H9 (cell line): ENCODE results near the gene SLCO4A1. TPM values are rescaled to one million over a fixed set of nuclear protein-coding genes. Genes with fewer than 3 reads are reported as not detected.

Experiments
- DNase-seq: peaks from one replicate; pipeline ENCODE4 v3.0.0-alpha.2; 2017
- H2AFZ ChIP-seq: one replicate; pipeline ENCODE4 v1.6.1; 2013; ENCODE audit warnings: mild to moderate bottlenecking, low read length, control low read depth, moderate library complexity
- H2AK5ac ChIP-seq: 2 replicates; pipeline ENCODE4 v1.6.1; 2013; ENCODE audit warnings: low read length, control low read depth, mixed read lengths; ENCODE audit not compliant: insufficient read length
- H2BK120ac ChIP-seq: one replicate; pipeline ENCODE4 v1.6.1; 2013; ENCODE audit warnings: low read depth, mild to moderate bottlenecking, low read length, control low read depth, inconsistent platforms; ENCODE audit not compliant: poor library complexity, severe bottlenecking
- H2BK12ac ChIP-seq: 2 replicates; pipeline ENCODE4 v1.6.1; 2013; ENCODE audit warnings: low read length, control low read depth, mixed read lengths, low read depth; ENCODE audit not compliant: insufficient read length
- H2BK15ac ChIP-seq: 2 replicates; pipeline ENCODE4 v1.6.1; 2013; ENCODE audit warnings: low read depth, low read length, control low read depth
- H2BK20ac ChIP-seq: one replicate; pipeline ENCODE4 v1.6.1; 2013; ENCODE audit warnings: low read depth, mild to moderate bottlenecking, low read length, control low read depth, inconsistent platforms; ENCODE audit not compliant: poor library complexity, severe bottlenecking
- H2BK5ac ChIP-seq: 2 replicates; pipeline ENCODE4 v1.6.1; 2013; ENCODE audit warnings: low read length, control low read depth, mixed read lengths; ENCODE audit not compliant: insufficient read length
- H3K14ac ChIP-seq: 2 replicates; pipeline ENCODE4 v1.6.1; 2013; ENCODE audit warnings: low read length, control low read depth; ENCODE audit not compliant: insufficient read depth
- H3K18ac ChIP-seq: 2 replicates; pipeline ENCODE4 v1.6.1; 2013; ENCODE audit warnings: low read depth, mild to moderate bottlenecking, mixed read lengths, low read length, control low read depth; ENCODE audit not compliant: insufficient read length
- H3K23ac ChIP-seq: 2 replicates; pipeline ENCODE4 v1.6.1; 2013; ENCODE audit warnings: low read length, control low read depth, mixed read lengths, low read depth; ENCODE audit not compliant: insufficient read length
- H3K23me2 ChIP-seq: 2 replicates; pipeline ENCODE4 v1.6.1; 2013; ENCODE audit warnings: low read depth, mild to moderate bottlenecking, mixed read lengths, low read length, control low read depth; ENCODE audit not compliant: insufficient read length, poor library complexity, severe bottlenecking
- H3K27ac ChIP-seq: 2 replicates; pipeline ENCODE4 v1.5.1; 2013; ENCODE audit warnings: low read length, control low read depth, mixed read lengths, low read depth; ENCODE audit not compliant: insufficient read length
- H3K27me3 ChIP-seq: 2 replicates; pipeline ENCODE4 v1.6.1; 2013; ENCODE audit warnings: low read length, control low read depth, inconsistent platforms; ENCODE audit not compliant: insufficient read depth
- H3K4ac ChIP-seq: 2 replicates; pipeline ENCODE4 v1.6.1; 2013; ENCODE audit warnings: low read depth, mild to moderate bottlenecking, control low read depth, inconsistent platforms, low read length, moderate library complexity
- H3K4me1 ChIP-seq: 2 replicates; pipeline ENCODE4 v1.6.1; 2013; ENCODE audit warnings: low read length, control low read depth, inconsistent platforms; ENCODE audit not compliant: insufficient read depth
- H3K4me2 ChIP-seq: 2 replicates; pipeline ENCODE4 v1.6.1; 2013; ENCODE audit warnings: low read length, control low read depth, mixed read lengths; ENCODE audit not compliant: insufficient read length, insufficient read depth
- H3K56ac ChIP-seq: 2 replicates; pipeline ENCODE4 v1.6.1; 2013; ENCODE audit warnings: low read depth, mild to moderate bottlenecking, mixed read lengths, low read length, control low read depth; ENCODE audit not compliant: insufficient read length
- H3K79me1 ChIP-seq: 2 replicates; pipeline ENCODE4 v1.6.1; 2013; ENCODE audit warnings: low read depth, mild to moderate bottlenecking, moderate library complexity, low read length, control low read depth, inconsistent platforms; ENCODE audit not compliant: insufficient read depth, poor library complexity, severe bottlenecking
- H3K79me2 ChIP-seq: 2 replicates; pipeline ENCODE4 v1.6.1; 2013; ENCODE audit warnings: low read length, control low read depth, inconsistent platforms; ENCODE audit not compliant: insufficient read depth
- H3K9ac ChIP-seq: 2 replicates; pipeline ENCODE4 v1.6.1; 2013; ENCODE audit warnings: low read length, control low read depth, mixed read lengths; ENCODE audit not compliant: insufficient read length; ENCODE audit errors: extremely low read depth
- H3K9me3 ChIP-seq: one replicate; pipeline ENCODE4 v1.6.1; 2013; ENCODE audit warnings: low read depth, low read length, inconsistent platforms; ENCODE audit not compliant: control insufficient read depth
- H3T11ph ChIP-seq: one replicate; pipeline ENCODE4 v1.6.1; 2013; ENCODE audit warnings: mild to moderate bottlenecking, low read length, control low read depth, inconsistent platforms
- H4K20me1 ChIP-seq: one replicate; pipeline ENCODE4 v1.6.1; 2013; ENCODE audit not compliant: control insufficient read depth, insufficient read length, insufficient read depth
- H4K5ac ChIP-seq: 2 replicates; pipeline ENCODE4 v1.6.1; 2013; ENCODE audit warnings: low read depth, mild to moderate bottlenecking, mixed read lengths, low read length, control low read depth; ENCODE audit not compliant: insufficient read length
- H4K8ac ChIP-seq: replicated peaks from 2 replicates; pipeline ENCODE4 v1.6.1; 2013; ENCODE audit warnings: low read length, control low read depth, mixed read lengths, low read depth; ENCODE audit not compliant: insufficient read length
- H4K91ac ChIP-seq: 2 replicates; pipeline ENCODE4 v1.6.1; 2013; ENCODE audit warnings: low read depth, mild to moderate bottlenecking, moderate library complexity, mixed read lengths, low read length, control low read depth; ENCODE audit not compliant: insufficient read length
- H3K27ac Mint-ChIP-seq, 3 experiments: 2 replicates in 2 of 3; 3 replicates in 1 of 3; pipeline ENCODE4 v1.8.0; 2020 to 2021; ENCODE audit warnings: mixed read lengths in 3 of 3, mild to moderate bottlenecking in 1 of 3, moderate library complexity in 1 of 3
- H3K27me3 Mint-ChIP-seq: 2 replicates; pipeline ENCODE4 v1.8.0; 2021; ENCODE audit warnings: low read depth, mild to moderate bottlenecking, moderate library complexity, mixed read lengths
- H3K36me3 Mint-ChIP-seq, 3 experiments: 2 replicates in 2 of 3; 3 replicates in 1 of 3; pipeline ENCODE4 v1.8.0; 2020 to 2021; ENCODE audit warnings: low read depth in 3 of 3, mixed read lengths in 3 of 3; ENCODE audit not compliant: insufficient read depth in 1 of 3
- H3K4me1 Mint-ChIP-seq, 2 experiments: 2 replicates each; pipeline ENCODE4 v1.8.0; 2020; ENCODE audit warnings: mixed read lengths in 2 of 2
- H3K4me3 Mint-ChIP-seq, 2 experiments: 2 replicates in 1 of 2; 3 replicates in 1 of 2; pipeline ENCODE4 v1.8.0; 2020 to 2021; ENCODE audit warnings: mild to moderate bottlenecking in 2 of 2, mixed read lengths in 2 of 2, moderate library complexity in 1 of 2
- H3K9me3 Mint-ChIP-seq, 2 experiments: 2 replicates in 1 of 2; 3 replicates in 1 of 2; pipeline ENCODE4 v1.8.0; 2020; ENCODE audit warnings: mild to moderate bottlenecking in 2 of 2, mixed read lengths in 2 of 2, moderate library complexity in 1 of 2
- CTCF ChIP-seq: fragments of 200-600 bp; sonication (generic); conservative IDR thresholded peaks from 3 replicates; pipeline ENCODE4 v1.8.0; 2021; ENCODE audit warnings: antibody characterized with exemption, mild to moderate bottlenecking
- WGBS: extraction: QIAGEN DNeasy Blood & Tissue Kit; methylation state at CpG from one replicate; pipeline ENCODE4 v1.1.7; 2013; ENCODE audit warnings: missing lambda C conversion rate, low lambda C conversion rate, mixed read lengths; ENCODE audit not compliant: insufficient read length; ENCODE audit errors: extremely low coverage; 5-methylcytosine and 5-hydroxymethylcytosine counted together
- total RNA-seq: library from RNA; stranded (reverse); gene quantifications from 2 replicates; pipeline ENCODE4 v1.2.1, GENCODE V29; 2021

Gene SLCO4A1
- total RNA-seq, 1 experiment from 2014 or later = 9.4 TPM

- Histone ChIP-seq H4K8ac (no peak overlapping the region), H2AK5ac (no peak overlapping the region), H3K18ac (no peak overlapping the region), H2AFZ (no peak overlapping the region), H4K20me1 (no peaks in the 10 kb centered on the region), H3K27me3 (no peaks in the 10 kb centered on the region), H3K4ac (no peak overlapping the region), H3K9ac (no peak overlapping the region), H3K23me2 (no peaks in the 10 kb centered on the region), H3K79me1 (no peaks in the 10 kb centered on the region), H3K4me2 (no peak overlapping the region), H2BK20ac (no peak overlapping the region), H3T11ph (no peak overlapping the region), H4K5ac (no peak overlapping the region), H3K27ac (no peak overlapping the region), H3K23ac (no peak overlapping the region), H3K14ac (no peak overlapping the region), H2BK120ac (no peak overlapping the region), H3K56ac (no peak overlapping the region), H3K4me1 (no peaks in the 10 kb centered on the region; the same call in 1 of the 2 replicates), H3K79me2 (no peaks in the 10 kb centered on the region), H2BK15ac (no peak overlapping the region), H3K9me3 (no peaks in the 10 kb centered on the region), H4K91ac (no peak overlapping the region), H2BK12ac (no peak overlapping the region), H2BK5ac (no peak overlapping the region)
- WGBS = no CpG with 5 or more reads among the region's 6 CpGs
- peaks cover 16% of the 10 kb centered on the region for H3K27me3 Mint-ChIP-seq
- no peak for DNase-seq
- H3K27ac Mint-ChIP-seq = no peak overlapping the region
- no peaks in the 10 kb centered on the region for H3K36me3 Mint-ChIP-seq
- no peak overlapping the region for H3K4me3 Mint-ChIP-seq
- peaks cover 14 to 21% of the 10 kb centered on the region in 2 experiments for H3K4me1 Mint-ChIP-seq
- no peak for TF ChIP-seq CTCF
- H3K9me3 Mint-ChIP-seq = no peaks in the 10 kb centered on the region
Observed at GRCh38 chr20:62601172-62601571, 41.1 kb upstream of the SLCO4A1 start.
